MM.1S (cell line): ENCODE measurements around the gene RFPL4AL1.

Experiments used
- EZH2 ChIP-seq: fragments of 300-600 bp; sonication (generic); optimal IDR thresholded peaks from 2 replicates; pipeline ENCODE3; 2017; ENCODE audit warnings: low read depth, mild to moderate bottlenecking, antibody characterized with exemption, low read length, mixed read lengths
- EZH2phosphoT487 ChIP-seq: fragments of 300-600 bp; sonication (generic); IDR thresholded peaks from 2 replicates; pipeline ENCODE4 v1.6.1; 2018; ENCODE audit warnings: antibody characterized with exemption, low read length
- TF ChIP-seq, protein P1 (sequence below): fragments of 300-600 bp; sonication (generic); IDR thresholded peaks from 2 replicates; pipeline ENCODE4 v1.5.1; 2016; ENCODE audit warnings: antibody characterized with exemption, low read length, mixed read lengths

DNA sequence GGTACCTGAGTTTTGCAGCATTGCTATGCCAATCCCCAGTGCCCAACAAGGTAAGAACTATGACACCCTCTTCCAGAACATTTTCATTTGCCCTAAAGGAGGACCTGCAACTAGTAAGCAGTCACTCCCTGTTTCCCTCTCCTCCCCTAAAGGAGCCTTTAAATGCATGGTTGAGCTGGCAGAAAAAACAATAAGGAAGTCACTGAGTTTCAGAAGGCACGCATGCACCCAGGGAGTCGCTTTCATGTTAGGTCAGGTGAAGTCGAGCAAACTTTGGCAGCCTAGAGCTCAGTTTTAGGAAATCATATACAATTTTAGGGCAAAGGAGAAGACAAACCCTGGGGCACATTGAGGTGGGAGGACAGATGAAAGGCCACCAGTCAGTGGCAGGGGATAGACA is 51.1 kb downstream of the RFPL4AL1 start:
- TF ChIP-seq, protein P1, sequence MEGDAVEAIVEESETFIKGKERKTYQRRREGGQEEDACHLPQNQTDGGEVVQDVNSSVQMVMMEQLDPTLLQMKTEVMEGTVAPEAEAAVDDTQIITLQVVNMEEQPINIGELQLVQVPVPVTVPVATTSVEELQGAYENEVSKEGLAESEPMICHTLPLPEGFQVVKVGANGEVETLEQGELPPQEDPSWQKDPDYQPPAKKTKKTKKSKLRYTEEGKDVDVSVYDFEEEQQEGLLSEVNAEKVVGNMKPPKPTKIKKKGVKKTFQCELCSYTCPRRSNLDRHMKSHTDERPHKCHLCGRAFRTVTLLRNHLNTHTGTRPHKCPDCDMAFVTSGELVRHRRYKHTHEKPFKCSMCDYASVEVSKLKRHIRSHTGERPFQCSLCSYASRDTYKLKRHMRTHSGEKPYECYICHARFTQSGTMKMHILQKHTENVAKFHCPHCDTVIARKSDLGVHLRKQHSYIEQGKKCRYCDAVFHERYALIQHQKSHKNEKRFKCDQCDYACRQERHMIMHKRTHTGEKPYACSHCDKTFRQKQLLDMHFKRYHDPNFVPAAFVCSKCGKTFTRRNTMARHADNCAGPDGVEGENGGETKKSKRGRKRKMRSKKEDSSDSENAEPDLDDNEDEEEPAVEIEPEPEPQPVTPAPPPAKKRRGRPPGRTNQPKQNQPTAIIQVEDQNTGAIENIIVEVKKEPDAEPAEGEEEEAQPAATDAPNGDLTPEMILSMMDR = no peak
- TF ChIP-seq EZH2phosphoT487 (no peak), EZH2 (no peak)
